ENCODE measurements around the gene PLSCR2. TPM values are rescaled to one million over a fixed set of nuclear protein-coding genes. Genes with fewer than 3 reads are reported as not detected.

Gene PLSCR2
- total RNA-seq, 1 donor from 2014 or later, result 0.48 TPM

Other genes with a start within 250 kb of the PLSCR2 start
- gene PLSCR4, start 218.5 kb downstream of the PLSCR2 start, total RNA-seq, result 14.2 TPM
- 43.5 TPM for gene PLSCR1, start 75.0 kb upstream of the PLSCR2 start, total RNA-seq
- gene PLSCR5, start 135.8 kb upstream of the PLSCR2 start, total RNA-seq, result not detected